Thoracic aorta (tissue), 2 donors: ENCODE data around the gene TLCD3B. TPM values are rescaled to one million over a fixed set of nuclear protein-coding genes. Genes with fewer than 3 reads are reported as not detected.

Source experiments
- ATAC-seq: fragments of 150-250 bp; one replicate; pipeline ENCODE4 v1.8.0; 2017; ENCODE audit warnings: low read depth; ENCODE audit not compliant: insufficient number of reproducible peaks, low FRiP score
- DNase-seq: peaks from one replicate; pipeline ENCODE4 v3.0.0-alpha.2; 2020; ENCODE audit warnings: low spot score
- H3K27ac ChIP-seq, 2 donors: fragments of 200-600 bp; sonication (generic); 1 replicate in 1 of 2; 2 replicates in 1 of 2; pipeline ENCODE4 v1.5.1; 2016; ENCODE audit warnings: mild to moderate bottlenecking in 2 of 2, moderate library complexity in 2 of 2
- H3K27me3 ChIP-seq: fragments of 200-600 bp; sonication (generic); replicated peaks from 2 replicates; pipeline ENCODE4 v1.6.0; 2016; ENCODE audit warnings: mild to moderate bottlenecking; ENCODE audit not compliant: insufficient read depth
- H3K36me3 ChIP-seq: fragments of 200-600 bp; sonication (generic); one replicate; pipeline ENCODE4 v1.5.1; 2016
- H3K4me1 ChIP-seq, 2 donors: fragments of 200-600 bp; sonication (generic); 1 replicate in 1 of 2; 2 replicates in 1 of 2; pipeline versions ENCODE4 v1.5.1 to v1.6.0; 2016; ENCODE audit warnings: low read depth in 2 of 2, mild to moderate bottlenecking in 1 of 2; ENCODE audit not compliant: control insufficient read depth in 1 of 2
- H3K4me3 ChIP-seq: fragments of 200-600 bp; sonication (generic); 2 replicates; pipeline ENCODE4 v1.5.1; 2016; ENCODE audit warnings: mild to moderate bottlenecking
- H3K9me3 ChIP-seq: fragments of 200-600 bp; sonication (generic); 2 replicates; pipeline ENCODE4 v1.5.1; 2016
- total RNA-seq, 2 donors: library from RNA; depleted of rRNA; stranded (reverse); fragments of >200 nt; gene quantifications; one replicate each; pipeline versions ENCODE4 v1.1.0 to v1.2.3, GENCODE V29; 2016
- TF ChIP-seq, protein P1 (sequence below): fragments of 200-600 bp; sonication (generic); IDR thresholded peaks from one replicate; pipeline ENCODE4 v1.5.1; 2019; ENCODE audit warnings: antibody characterized with exemption

Gene TLCD3B
- total RNA-seq, 2 donors from 2014 or later, result not detected

DNA sequence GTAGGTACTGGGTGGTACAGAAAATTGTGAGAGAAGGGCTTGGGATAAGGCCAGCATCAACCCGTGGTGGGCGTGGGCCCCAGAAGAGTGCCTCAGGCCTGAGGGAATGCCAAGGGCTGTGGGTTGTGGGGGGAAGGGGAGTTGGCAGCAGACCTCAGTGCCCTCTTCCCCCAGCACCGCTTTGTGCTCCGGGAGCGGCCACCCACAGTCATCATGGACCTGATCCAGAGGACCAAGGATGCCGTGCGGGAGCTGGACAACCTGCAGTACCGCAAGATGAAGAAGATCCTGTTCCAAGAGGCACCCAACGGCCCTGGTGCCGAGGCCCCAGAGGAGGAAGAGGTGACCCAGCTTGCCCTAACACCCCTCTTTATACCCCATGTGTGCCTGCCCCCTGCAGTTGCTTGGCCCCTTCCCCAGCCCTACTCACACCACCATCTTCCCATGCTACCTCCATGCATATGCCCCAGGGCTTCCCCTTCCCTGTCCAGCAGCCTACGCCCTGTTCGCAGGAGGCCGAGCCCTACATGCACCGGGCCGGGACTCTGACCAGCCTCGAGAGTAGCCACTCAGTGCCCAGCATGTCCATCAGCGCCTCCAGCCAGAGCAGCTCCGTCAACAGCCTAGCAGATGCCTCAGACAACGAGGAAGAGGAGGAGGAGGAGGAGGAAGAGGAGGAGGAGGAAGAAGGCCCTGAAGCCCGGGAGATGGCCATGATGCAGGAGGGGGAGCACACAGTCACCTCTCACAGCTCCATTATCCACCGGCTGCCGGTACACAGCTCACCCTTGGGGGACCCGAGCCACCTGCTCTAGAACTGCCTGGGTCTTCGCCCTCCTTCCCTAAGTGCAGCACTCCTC is 48.3 kb downstream of the TLCD3B start:
- ATAC-seq (no peak), DNase-seq (no peak)
- Histone ChIP-seq H3K4me1 (no peaks in the 10 kb centered on the region), H3K36me3 (peaks cover 92% of the 10 kb centered on the region), H3K4me3 (no peak overlapping the region), H3K9me3 (no peaks in the 10 kb centered on the region), H3K27me3 (no peaks in the 10 kb centered on the region), H3K27ac (no peak overlapping the region)
- TF ChIP-seq, protein P1, sequence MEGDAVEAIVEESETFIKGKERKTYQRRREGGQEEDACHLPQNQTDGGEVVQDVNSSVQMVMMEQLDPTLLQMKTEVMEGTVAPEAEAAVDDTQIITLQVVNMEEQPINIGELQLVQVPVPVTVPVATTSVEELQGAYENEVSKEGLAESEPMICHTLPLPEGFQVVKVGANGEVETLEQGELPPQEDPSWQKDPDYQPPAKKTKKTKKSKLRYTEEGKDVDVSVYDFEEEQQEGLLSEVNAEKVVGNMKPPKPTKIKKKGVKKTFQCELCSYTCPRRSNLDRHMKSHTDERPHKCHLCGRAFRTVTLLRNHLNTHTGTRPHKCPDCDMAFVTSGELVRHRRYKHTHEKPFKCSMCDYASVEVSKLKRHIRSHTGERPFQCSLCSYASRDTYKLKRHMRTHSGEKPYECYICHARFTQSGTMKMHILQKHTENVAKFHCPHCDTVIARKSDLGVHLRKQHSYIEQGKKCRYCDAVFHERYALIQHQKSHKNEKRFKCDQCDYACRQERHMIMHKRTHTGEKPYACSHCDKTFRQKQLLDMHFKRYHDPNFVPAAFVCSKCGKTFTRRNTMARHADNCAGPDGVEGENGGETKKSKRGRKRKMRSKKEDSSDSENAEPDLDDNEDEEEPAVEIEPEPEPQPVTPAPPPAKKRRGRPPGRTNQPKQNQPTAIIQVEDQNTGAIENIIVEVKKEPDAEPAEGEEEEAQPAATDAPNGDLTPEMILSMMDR, result no peak

DNA sequence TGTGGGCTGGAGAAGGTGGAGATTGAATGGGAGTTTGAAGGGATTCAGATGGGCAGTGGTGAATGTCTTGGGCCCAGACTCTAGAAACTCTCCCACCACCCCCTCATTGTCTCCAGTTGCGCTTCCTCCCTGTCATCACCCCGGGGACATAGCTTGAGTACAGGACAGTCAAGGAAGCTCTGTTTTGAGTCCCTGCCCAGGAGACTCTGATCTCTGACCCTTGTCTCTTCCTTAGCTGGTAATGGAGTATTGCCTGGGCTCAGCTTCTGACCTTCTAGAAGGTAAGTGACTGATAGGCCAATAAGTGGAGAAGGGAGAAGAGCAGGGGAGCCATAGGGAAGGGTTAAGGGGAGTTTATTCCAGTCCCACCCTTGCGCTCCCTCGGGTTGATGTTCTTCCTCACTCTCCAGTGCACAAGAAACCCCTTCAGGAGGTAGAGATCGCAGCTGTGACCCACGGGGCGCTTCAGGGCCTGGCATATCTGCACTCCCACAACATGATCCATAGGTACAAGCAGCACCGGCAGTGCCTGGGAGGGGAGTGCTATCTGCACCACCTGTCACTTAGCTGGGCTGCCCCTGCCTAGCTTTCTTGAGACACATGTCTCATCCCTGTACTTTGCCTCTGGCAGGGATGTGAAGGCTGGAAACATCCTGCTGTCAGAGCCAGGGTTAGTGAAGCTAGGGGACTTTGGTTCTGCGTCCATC is 52.4 kb downstream of the TLCD3B start:
- ATAC-seq (no peak), DNase-seq (no peak)
- H3K27ac ChIP-seq, result no peak overlapping the region
- no peaks in the 10 kb centered on the region for H3K27me3 ChIP-seq
- TF ChIP-seq, protein P1, result no peak
- H3K9me3 ChIP-seq, result no peaks in the 10 kb centered on the region
- no peak overlapping the region for H3K4me3 ChIP-seq
- peaks cover 51% of the 10 kb centered on the region for H3K36me3 ChIP-seq
- peaks cover 20 to 36% of the 10 kb centered on the region in 2 donors for H3K4me1 ChIP-seq

DNA sequence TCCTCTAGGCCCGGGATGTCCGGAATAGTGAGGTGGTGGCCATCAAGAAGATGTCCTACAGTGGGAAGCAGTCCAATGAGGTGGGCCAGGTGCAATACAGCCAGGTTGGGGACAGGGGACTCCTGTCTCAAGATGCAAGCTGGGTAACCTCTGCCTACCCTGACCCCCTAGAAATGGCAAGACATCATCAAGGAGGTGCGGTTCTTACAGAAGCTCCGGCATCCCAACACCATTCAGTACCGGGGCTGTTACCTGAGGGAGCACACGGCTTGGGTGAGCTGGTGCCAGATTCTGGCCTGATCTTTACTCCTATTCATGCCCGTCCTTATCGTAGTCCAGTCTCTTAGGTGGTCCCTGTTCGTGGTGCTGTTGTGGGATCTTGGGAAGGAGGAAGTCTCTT is 53.0 kb downstream of the TLCD3B start:
- peaks cover 20 to 38% of the 10 kb centered on the region in 2 donors for H3K4me1 ChIP-seq
- DNase-seq (no peak), ATAC-seq (no peak)
- no peaks in the 10 kb centered on the region for H3K27me3 ChIP-seq
- H3K27ac ChIP-seq, result no peak overlapping the region
- H3K4me3 ChIP-seq, result no peak overlapping the region
- TF ChIP-seq, protein P1, result no peak
- no peaks in the 10 kb centered on the region for H3K9me3 ChIP-seq
- peaks cover 45% of the 10 kb centered on the region for H3K36me3 ChIP-seq

DNA sequence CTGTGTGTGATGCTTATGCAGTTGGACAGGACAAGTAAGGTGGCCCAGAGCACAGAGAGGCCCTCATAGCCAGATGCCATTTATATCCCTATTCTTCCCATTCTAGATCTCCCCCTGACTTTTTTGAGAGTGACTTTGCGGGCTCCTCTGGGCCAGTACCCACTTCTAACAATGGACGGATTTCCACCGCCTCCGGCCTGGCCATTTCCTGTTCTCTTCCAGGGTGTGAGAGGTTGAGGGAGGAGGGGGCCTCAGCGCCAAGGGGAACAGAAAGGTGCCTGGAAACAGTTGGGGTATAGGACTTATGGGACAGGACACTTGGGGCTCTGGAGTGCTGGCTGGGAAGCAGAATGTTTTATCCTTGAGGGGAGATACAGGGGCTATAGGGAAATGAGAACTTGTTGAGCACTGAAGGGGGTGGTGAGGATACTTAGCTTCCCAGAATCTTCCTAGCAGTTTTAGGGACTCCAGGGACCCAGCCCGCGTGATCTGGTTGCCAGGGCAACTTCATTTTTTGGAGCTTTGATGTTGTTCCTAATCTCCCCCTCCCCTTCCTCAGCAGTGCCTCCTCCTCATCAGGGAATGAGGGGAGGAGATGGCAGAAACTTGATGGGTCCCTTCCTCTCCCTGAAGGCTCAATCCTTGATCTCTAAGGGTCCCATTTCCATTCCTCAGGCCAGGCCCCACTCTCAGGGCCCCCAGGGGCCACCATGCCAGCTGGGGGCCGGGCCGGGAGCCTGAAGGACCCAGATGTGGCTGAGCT is 53.8 kb downstream of the TLCD3B start:
- no peak overlapping the region for H3K27ac ChIP-seq
- ATAC-seq (no peak), DNase-seq (no peak)
- TF ChIP-seq, protein P1, result no peak
- peaks cover 36% of the 10 kb centered on the region for H3K36me3 ChIP-seq
- no peaks in the 10 kb centered on the region for H3K27me3 ChIP-seq
- no peaks in the 10 kb centered on the region for H3K9me3 ChIP-seq
- H3K4me3 ChIP-seq, result peak overlapping the region; percentile 98
- H3K4me1 ChIP-seq, result peaks cover 20 to 39% of the 10 kb centered on the region in 2 donors
